SH-SY5Y (cell line): ENCODE results near the gene FNDC5.

Source experiments
- GATA2 ChIP-seq: IDR thresholded peaks from 2 replicates; pipeline ENCODE4 v1.6.1; 2011; ENCODE audit warnings: mild to moderate bottlenecking, low read depth, low read length
- GATA3 ChIP-seq: IDR thresholded peaks from 2 replicates; pipeline ENCODE4 v1.6.1; 2011; ENCODE audit warnings: low read depth, mild to moderate bottlenecking, low read length, moderate library complexity

GRCh38 chr1:32813941-32814739 is 56.6 kb downstream of the FNDC5 start:
- no peak for TF ChIP-seq GATA3
- TF ChIP-seq GATA2 = no peak
